ENCODE results near the gene NSUN4.

The NSUN4 gene

DNA sequence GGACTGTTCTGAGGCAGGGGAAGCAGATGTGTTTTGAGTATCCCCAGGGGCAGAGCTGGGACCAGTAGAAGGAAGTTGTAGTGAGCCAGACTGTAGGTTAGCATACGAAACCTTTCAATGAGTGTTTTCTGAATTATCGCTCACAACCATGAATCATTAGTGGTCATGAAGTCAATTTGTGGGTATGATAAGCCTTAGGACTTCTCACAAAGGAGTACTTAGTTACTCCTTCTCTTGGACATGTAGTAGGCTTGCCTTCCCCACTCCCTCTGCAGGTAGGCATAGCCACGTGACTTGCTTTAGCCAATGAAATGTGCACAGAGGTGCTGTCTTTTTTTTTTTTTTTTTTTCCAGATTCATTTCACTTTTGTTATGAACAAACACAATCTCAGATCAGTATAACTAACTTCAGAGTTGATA lies 29.6 kb downstream of the NSUN4 start:
- peak; percentile 41 for DNase-seq (ENCODE audit: low spot score)
- TF ChIP-seq, protein P1, sequence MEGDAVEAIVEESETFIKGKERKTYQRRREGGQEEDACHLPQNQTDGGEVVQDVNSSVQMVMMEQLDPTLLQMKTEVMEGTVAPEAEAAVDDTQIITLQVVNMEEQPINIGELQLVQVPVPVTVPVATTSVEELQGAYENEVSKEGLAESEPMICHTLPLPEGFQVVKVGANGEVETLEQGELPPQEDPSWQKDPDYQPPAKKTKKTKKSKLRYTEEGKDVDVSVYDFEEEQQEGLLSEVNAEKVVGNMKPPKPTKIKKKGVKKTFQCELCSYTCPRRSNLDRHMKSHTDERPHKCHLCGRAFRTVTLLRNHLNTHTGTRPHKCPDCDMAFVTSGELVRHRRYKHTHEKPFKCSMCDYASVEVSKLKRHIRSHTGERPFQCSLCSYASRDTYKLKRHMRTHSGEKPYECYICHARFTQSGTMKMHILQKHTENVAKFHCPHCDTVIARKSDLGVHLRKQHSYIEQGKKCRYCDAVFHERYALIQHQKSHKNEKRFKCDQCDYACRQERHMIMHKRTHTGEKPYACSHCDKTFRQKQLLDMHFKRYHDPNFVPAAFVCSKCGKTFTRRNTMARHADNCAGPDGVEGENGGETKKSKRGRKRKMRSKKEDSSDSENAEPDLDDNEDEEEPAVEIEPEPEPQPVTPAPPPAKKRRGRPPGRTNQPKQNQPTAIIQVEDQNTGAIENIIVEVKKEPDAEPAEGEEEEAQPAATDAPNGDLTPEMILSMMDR (IDR thresholded peaks at IDR 0.05; ENCODE audit: borderline replicate concordance, control extremely low read depth, extremely low read depth, insufficient read depth, missing control alignments): no peak
- in situ Hi-C loops (cut with MboI; ENCODE audit: low sequenced_read_pairs, unreplicated experiment): no loop called here

DNA sequence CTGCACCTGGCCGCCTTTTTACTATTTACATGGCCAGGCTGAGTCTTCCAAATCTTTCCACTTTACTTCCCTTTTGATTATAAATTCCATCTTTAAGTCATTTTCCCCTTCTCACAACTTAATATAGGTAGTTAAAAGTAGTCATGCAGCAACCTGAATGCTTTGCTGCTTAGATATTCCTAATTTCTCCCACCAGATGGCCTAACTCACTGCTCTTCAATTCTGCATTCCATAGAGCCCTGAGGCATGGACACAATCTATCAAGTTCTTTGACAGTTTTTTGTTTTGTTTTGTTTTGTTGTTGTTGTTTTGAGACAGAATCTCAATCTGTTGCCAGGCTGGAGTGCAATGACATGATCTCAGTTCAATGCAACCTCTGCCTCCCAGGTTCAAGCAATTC lies 31.8 kb downstream of the NSUN4 start:
- in situ Hi-C loops (cut with MboI; ENCODE audit: low sequenced_read_pairs, unreplicated experiment): no loop called here
- TF ChIP-seq, protein P1 (IDR thresholded peaks at IDR 0.05; ENCODE audit: borderline replicate concordance, control extremely low read depth, extremely low read depth, insufficient read depth, missing control alignments): no peak

DNA sequence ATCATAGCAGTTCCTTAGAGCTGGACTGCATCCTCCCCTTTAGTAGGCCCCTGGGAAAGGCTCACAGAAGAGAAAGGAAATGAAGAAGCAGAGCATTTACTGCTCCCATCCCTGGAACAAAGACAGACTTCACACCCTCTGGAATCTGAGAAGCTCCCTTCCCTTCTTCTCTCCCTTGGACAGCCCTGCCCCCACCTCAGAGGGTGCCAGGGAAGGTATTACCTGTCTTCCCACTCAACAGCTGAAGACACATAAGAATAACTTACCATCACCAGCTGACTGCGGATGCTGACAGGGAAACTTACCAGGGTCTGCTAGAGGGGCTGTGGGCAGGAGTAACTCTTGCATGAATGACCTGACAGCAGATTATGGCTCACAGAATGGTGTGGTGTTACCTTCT lies 39.4 kb downstream of the NSUN4 start:
- TF ChIP-seq, protein P1 (IDR thresholded peaks at IDR 0.05; ENCODE audit: borderline replicate concordance, control extremely low read depth, extremely low read depth, insufficient read depth, missing control alignments): no peak
- no peak for DNase-seq (ENCODE audit: low spot score)
- in situ Hi-C loops (cut with MboI; ENCODE audit: low sequenced_read_pairs, unreplicated experiment): no loop called here

More for the DNA sequence above, 31.8 kb downstream of the NSUN4 start:
- no peak for DNase-seq (ENCODE audit: low spot score)

DNA sequence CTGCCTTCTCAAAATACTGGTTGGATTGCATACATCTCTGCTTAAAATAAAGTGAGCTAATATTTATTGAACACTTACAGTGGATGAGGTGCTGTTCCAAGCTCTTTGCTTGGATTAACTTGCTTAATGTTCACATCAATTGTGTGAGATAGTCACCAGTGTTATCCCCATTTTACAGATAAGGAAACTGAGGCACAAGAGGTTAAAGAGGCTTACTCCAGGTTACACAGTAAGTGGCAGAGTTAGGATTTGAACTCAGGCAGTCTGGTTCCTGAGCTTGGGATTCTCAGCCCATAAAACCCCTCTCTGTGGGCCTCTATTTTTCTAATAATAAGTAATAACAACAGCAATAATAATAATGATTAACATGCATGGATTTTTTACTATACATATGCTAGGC lies 39.9 kb downstream of the NSUN4 start:
- TF ChIP-seq, protein P1 (IDR thresholded peaks at IDR 0.05; ENCODE audit: borderline replicate concordance, control extremely low read depth, extremely low read depth, insufficient read depth, missing control alignments): no peak
- in situ Hi-C loops (cut with MboI; ENCODE audit: low sequenced_read_pairs, unreplicated experiment): no loop called here
- no peak for DNase-seq (ENCODE audit: low spot score)

GRCh38 chr1:46393510-46393909 lies 52.9 kb downstream of the NSUN4 start:
- DNase-seq (ENCODE audit: low spot score): no peak
- TF ChIP-seq, protein P1 (IDR thresholded peaks at IDR 0.05; ENCODE audit: borderline replicate concordance, control extremely low read depth, extremely low read depth, insufficient read depth, missing control alignments): no peak
- in situ Hi-C loops (cut with MboI; ENCODE audit: low sequenced_read_pairs, unreplicated experiment): no loop called here

- TF ChIP-seq, protein P1 (IDR thresholded peaks at IDR 0.05; ENCODE audit: borderline replicate concordance, control extremely low read depth, extremely low read depth, insufficient read depth, missing control alignments): no peak
- in situ Hi-C loops (cut with MboI; ENCODE audit: low sequenced_read_pairs, unreplicated experiment): no loop called here
- no peak for DNase-seq (ENCODE audit: low spot score)
Measured at GRCh38 chr1:46394108-46394871, 53.7 kb downstream of the NSUN4 start, which contains the start of gene FAAH. Gene FAAH, plus strand, starts transcription at chr1:46394317. Its CDS starts 32 bp downstream, at chr1:46394349.

Data from GM13976 (cell line).